Body of pancreas (tissue), 4 donors: Measurements from ENCODE around the gene NACC2. TPM values are rescaled to one million over a fixed set of nuclear protein-coding genes. Genes with fewer than 3 reads are reported as not detected.

ENCODE experiments used
- ATAC-seq: fragments of 150-250 bp; one replicate; pipeline ENCODE4 v1.9.1; 2016
- DNase-seq, 4 donors: peaks; one replicate each; pipeline ENCODE4 v3.0.0-alpha.2; 2019
- H3K27ac ChIP-seq, 4 donors: fragments of 200-600 bp; sonication (generic); 1 replicate in 3 of 4; 2 replicates in 1 of 4; pipeline versions ENCODE4 v1.5.1 to v1.6.1; 2016 to 2019; ENCODE audit warnings: mild to moderate bottlenecking in 1 of 4, mixed read lengths in 1 of 4, moderate library complexity in 1 of 4
- H3K27me3 ChIP-seq, 2 donors: fragments of 200-600 bp; sonication (generic); one replicate each; pipeline ENCODE4 v1.6.0; 2016; ENCODE audit warnings: mild to moderate bottlenecking in 1 of 2
- H3K36me3 ChIP-seq, 2 donors: fragments of 200-600 bp; sonication (generic); replicated peaks in 1 of 2; 2 replicates each; pipeline ENCODE4 v1.5.1; 2016; ENCODE audit warnings: low read depth in 2 of 2; ENCODE audit not compliant: insufficient read depth in 1 of 2
- H3K4me1 ChIP-seq: fragments of 200-600 bp; sonication (generic); one replicate; pipeline ENCODE4 v1.6.0; 2016
- H3K4me3 ChIP-seq, 2 donors: fragments of 200-600 bp; sonication (generic); 1 replicate in 1 of 2; 2 replicates in 1 of 2; pipeline ENCODE4 v1.5.1; 2016 to 2019
- H3K9me3 ChIP-seq, 3 donors: fragments of 200-600 bp; sonication (generic); 1 replicate in 2 of 3; 2 replicates in 1 of 3; pipeline ENCODE4 v1.5.1; 2016
- CTCF ChIP-seq, 7 experiments: fragments of 450-650 bp in 4 of 7; fragments of 200-600 bp in 3 of 7; sonication (generic) in 3 of 7; IDR thresholded peaks; one replicate each; pipeline ENCODE4 v1.5.1; 2016 to 2019; ENCODE audit warnings: antibody characterized with exemption in 7 of 7
- POLR2A ChIP-seq, 3 donors: fragments of 450-650 bp; IDR thresholded peaks; one replicate each; pipeline ENCODE4 v1.6.1; 2016; ENCODE audit warnings: antibody characterized with exemption in 3 of 3, mild to moderate bottlenecking in 2 of 3
- WGBS, 2 donors: methylation state at CpG; one replicate each; pipeline ENCODE4 v1.1.5; 2017; 5-methylcytosine and 5-hydroxymethylcytosine counted together
- intact Hi-C: fragments of 100-400 bp; cut with DNase I; formaldehyde crosslinking; loops from one replicate; pipeline ENCODE4 v1.15.1; 2023
- total RNA-seq, 2 donors: library from RNA; depleted of rRNA; stranded (reverse); fragments of >200 nt; gene quantifications; one replicate each; pipeline ENCODE4 v1.1.0, GENCODE V29; 2016

Gene NACC2
- total RNA-seq, 2 donors from 2014 or later = 16.6 to 21.1 TPM

- H3K4me3 ChIP-seq = peak within 1 kb of the TSS; percentile 63 to 83
- peak within 1 kb of the TSS; percentile 77 to 97 (median 84) for H3K27ac ChIP-seq
- peaks cover 0 to 7% of the 10 kb centered on the region in 2 donors for H3K36me3 ChIP-seq
- intact Hi-C loops = no loop called here
- WGBS, 2 donors = 0% methylated on average over 12 to 103 of the region's 112 CpGs
- H3K27me3 ChIP-seq = no peaks in the 10 kb centered on the region
- no peaks in the 10 kb centered on the region for H3K9me3 ChIP-seq
- ATAC-seq (peak; percentile 92), DNase-seq (peak; percentile 95 to 97 (median 96))
- peaks cover 34% of the 10 kb centered on the region for H3K4me1 ChIP-seq
- TF ChIP-seq CTCF (IDR thresholded peaks at IDR 0.05) = peak in 4 of 7 experiments; percentile 24 to 42 (median 28)
- peak in 1 of 3 donors; percentile 60 for TF ChIP-seq POLR2A (IDR thresholded peaks at IDR 0.05)
Measured at GRCh38 chr9:136118320-136119060, 23.4 kb upstream of the NACC2 start, which contains the start of gene TMEM250. Gene TMEM250, minus strand, starts transcription at chr9:136118875. Its CDS starts 1,975 bp downstream, at chr9:136116900.

- WGBS, 2 donors = 0 to 2% methylated on average over 9 to 32 of the region's 36 CpGs
- H3K27ac ChIP-seq = peak overlapping the region; percentile 77 to 97 (median 84)
- H3K4me3 ChIP-seq = peak overlapping the region; percentile 63 to 83
- TF ChIP-seq CTCF (IDR thresholded peaks at IDR 0.05) (no peak), POLR2A (IDR thresholded peaks at IDR 0.05) (no peak)
- DNase-seq = peak in 2 of 4 donors; percentile 47 to 57
- peaks cover 0 to 7% of the 10 kb centered on the region in 2 donors for H3K36me3 ChIP-seq
- peak; percentile 4 for ATAC-seq
- H3K9me3 ChIP-seq = no peaks in the 10 kb centered on the region
- H3K27me3 ChIP-seq = no peaks in the 10 kb centered on the region
- intact Hi-C loops = no loop called here
- peaks cover 32% of the 10 kb centered on the region for H3K4me1 ChIP-seq
Measured at GRCh38 chr9:136117916-136118319, 22.8 kb upstream of the NACC2 start.

GRCh38 chr9:136117291-136117915, 22.3 kb upstream of the NACC2 start:
- H3K4me1 ChIP-seq = peaks cover 28% of the 10 kb centered on the region
- DNase-seq (no peak), ATAC-seq (no peak)
- TF ChIP-seq CTCF (IDR thresholded peaks at IDR 0.05) (no peak), POLR2A (IDR thresholded peaks at IDR 0.05) (no peak)
- 0 to 39% methylated on average over 4 to 23 of the region's 23 CpGs for WGBS, 2 donors
- H3K27ac ChIP-seq = peak overlapping the region; percentile 77 to 97 (median 84)
- H3K9me3 ChIP-seq = no peaks in the 10 kb centered on the region
- intact Hi-C loops = no loop called here
- peaks cover 0 to 7% of the 10 kb centered on the region in 2 donors for H3K36me3 ChIP-seq
- no peaks in the 10 kb centered on the region for H3K27me3 ChIP-seq
- H3K4me3 ChIP-seq = peak overlapping the region; percentile 63 to 83

GRCh38 chr9:136116360-136117098, 21.4 kb upstream of the NACC2 start:
- H3K9me3 ChIP-seq = no peaks in the 10 kb centered on the region
- H3K27me3 ChIP-seq = no peaks in the 10 kb centered on the region
- H3K4me1 ChIP-seq = peaks cover 28% of the 10 kb centered on the region
- H3K27ac ChIP-seq = no peak overlapping the region
- whole genome bisulfite sequencing, 2 donors = 93 to 96% methylated on average over 55 to 62 of the region's 69 CpGs
- ATAC-seq (no peak), DNase-seq (no peak)
- H3K36me3 ChIP-seq = peaks cover 0 to 7% of the 10 kb centered on the region in 2 donors
- H3K4me3 ChIP-seq = no peak overlapping the region
- intact Hi-C loops = no loop called here
- TF ChIP-seq CTCF (IDR thresholded peaks at IDR 0.05) (no peak), POLR2A (IDR thresholded peaks at IDR 0.05) (no peak)
